ENCODE results near the gene CRABP1. TPM values are rescaled to one million over a fixed set of nuclear protein-coding genes. Genes with fewer than 3 reads are reported as not detected.

Gene CRABP1
- total and polyA plus RNA-seq, 4 donors: not detected

- TF ChIP-seq YY1 (IDR thresholded peaks at IDR 0.05) (no peak), TAF1 (conservative IDR thresholded peaks at IDR 0.05) (no peak)
Observed at GRCh38 chr15:78369161-78369560, 29.0 kb downstream of the CRABP1 start (continued).

GRCh38 chr15:78370013-78370412, 29.9 kb downstream of the CRABP1 start:
- Histone ChIP-seq H3K4me1 (ENCODE audit: control insufficient read depth in 4 of 4, insufficient read depth in 4 of 4, low read length in 3 of 4) (peaks cover 13 to 21% (median 20%) of the 10 kb centered on the region in 4 donors), H3K27me3 (ENCODE audit: control insufficient read depth in 4 of 4, insufficient read depth in 4 of 4, low read length in 3 of 4) (no peaks in the 10 kb centered on the region), H3K4me3 (ENCODE audit: low read depth in 1 of 3, low read length in 3 of 3) (no peak overlapping the region), H3K36me3 (ENCODE audit: control insufficient read depth in 4 of 4, insufficient read depth in 3 of 4, low read depth in 1 of 4, low read length in 3 of 4) (no peaks in the 10 kb centered on the region), H3K9me3 (ENCODE audit: control insufficient read depth in 4 of 4, low read length in 3 of 4) (no peaks in the 10 kb centered on the region), H3K9ac (ENCODE audit: low read depth in 1 of 2, low read length in 2 of 2) (no peak overlapping the region), H3K27ac (ENCODE audit: low read depth in 1 of 2, low read length in 2 of 2) (no peak overlapping the region)
- TF ChIP-seq RXRA (IDR thresholded peaks at IDR 0.05): no peak
- no peak for TF ChIP-seq JUND (IDR thresholded peaks at IDR 0.05)
- TF ChIP-seq MAX (IDR thresholded peaks at IDR 0.05): no peak
- TF ChIP-seq SP1 (IDR thresholded peaks at IDR 0.05): no peak
- no peak for TF ChIP-seq EGR1 (IDR thresholded peaks at IDR 0.05; ENCODE audit: low read depth in 2 of 2)
- no peak for TF ChIP-seq NR2F2 (IDR thresholded peaks at IDR 0.05)
- TF ChIP-seq YY1 (IDR thresholded peaks at IDR 0.05): no peak
- WGBS: 89% methylated on average over 6 of the region's 6 CpGs
- no peak for DNase-seq (ENCODE audit: low spot score)

GRCh38 chr15:78372880-78373279, 32.7 kb downstream of the CRABP1 start:
- Histone ChIP-seq H3K36me3 (ENCODE audit: control insufficient read depth in 4 of 4, insufficient read depth in 3 of 4, low read depth in 1 of 4, low read length in 3 of 4) (no peaks in the 10 kb centered on the region), H3K9me3 (ENCODE audit: control insufficient read depth in 4 of 4, low read length in 3 of 4) (no peaks in the 10 kb centered on the region), H3K27ac (ENCODE audit: low read depth in 1 of 2, low read length in 2 of 2) (no peak overlapping the region), H3K4me1 (ENCODE audit: control insufficient read depth in 4 of 4, insufficient read depth in 4 of 4, low read length in 3 of 4) (peaks cover 17 to 25% (median 22%) of the 10 kb centered on the region in 4 donors), H3K4me3 (ENCODE audit: low read depth in 1 of 3, low read length in 3 of 3) (no peak overlapping the region), H3K27me3 (ENCODE audit: control insufficient read depth in 4 of 4, insufficient read depth in 4 of 4, low read length in 3 of 4) (no peaks in the 10 kb centered on the region), H3K9ac (ENCODE audit: low read depth in 1 of 2, low read length in 2 of 2) (no peak overlapping the region)
- 43% methylated on average over 5 of the region's 5 CpGs for WGBS
- TF ChIP-seq RAD21 (IDR thresholded peaks at IDR 0.05): peak; percentile 6 to 13
- peak in 1 of 2 donors; percentile 36 for TF ChIP-seq JUND (IDR thresholded peaks at IDR 0.05)
- TF ChIP-seq SP1 (IDR thresholded peaks at IDR 0.05): peak; percentile 37
- TF ChIP-seq HNF4G (IDR thresholded peaks at IDR 0.05): peak; percentile 32
- TF ChIP-seq RXRA (IDR thresholded peaks at IDR 0.05): peak; percentile 56 to 59
- no peak for TF ChIP-seq ZBTB33 (IDR thresholded peaks at IDR 0.05)
- peak; percentile 79 to 83 for TF ChIP-seq HNF4A (conservative IDR thresholded peaks at IDR 0.05)
- no peak for TF ChIP-seq FOXA2 (IDR thresholded peaks at IDR 0.05)
- TF ChIP-seq ATF3 (IDR thresholded peaks at IDR 0.05): no peak
- DNase-seq (ENCODE audit: low spot score): no peak
